CD4-positive, alpha-beta T cell treated with Interleukin-6 for 4 hours (primary cell): ENCODE measurements around the gene ZNF672.
"Not testable (repeated sequence)": the region's sequence is repeated elsewhere in the genome, so short reads cannot be mapped to it uniquely, and the experiment has no call there.

Experiments used
- DNase-seq: peaks from one replicate; pipeline ENCODE4 v3.0.0-alpha.2; 2020; ENCODE audit warnings: mixed read lengths

The ZNF672 gene

DNA sequence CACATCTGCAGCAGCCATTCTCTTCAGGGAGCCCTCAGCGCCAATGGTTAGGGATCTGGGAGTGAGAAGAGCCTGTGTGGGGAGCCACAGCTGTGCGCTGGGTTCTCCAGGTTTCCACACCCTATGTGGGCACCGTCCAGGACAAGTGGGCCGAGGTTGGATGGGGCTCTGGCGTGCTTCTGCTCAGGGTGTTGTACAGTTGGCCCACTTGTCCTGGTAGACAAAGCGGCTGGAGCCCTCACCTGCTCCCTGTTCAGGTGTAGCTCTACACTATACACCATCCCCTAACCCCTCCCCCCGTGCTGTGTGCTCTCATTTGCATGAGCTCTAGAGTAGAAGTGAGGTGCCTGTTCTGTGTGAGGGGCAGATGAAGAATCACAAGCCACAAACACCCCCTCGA is 24.5 kb upstream of the ZNF672 start:
- no peak for DNase-seq

DNA sequence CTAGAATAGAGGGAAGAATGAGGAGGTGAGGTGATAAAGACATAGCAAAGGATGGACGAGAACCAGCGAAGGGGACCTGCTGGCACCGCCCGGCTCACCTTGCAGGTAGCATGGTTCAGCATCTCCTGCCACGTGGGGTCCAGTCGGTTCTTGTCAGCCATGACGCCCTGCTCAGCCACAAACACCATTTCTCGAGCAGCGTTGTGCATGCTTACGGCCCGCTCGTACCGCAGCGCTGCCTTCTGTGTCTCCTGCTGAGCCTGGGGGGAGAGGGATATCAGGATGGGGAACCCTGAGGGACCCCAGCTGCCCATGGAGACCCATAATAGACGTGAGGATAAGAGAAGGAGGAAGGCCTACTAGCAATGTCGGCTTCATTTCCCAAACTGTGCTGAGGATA is 23.7 kb upstream of the ZNF672 start:
- no peak for DNase-seq

DNA sequence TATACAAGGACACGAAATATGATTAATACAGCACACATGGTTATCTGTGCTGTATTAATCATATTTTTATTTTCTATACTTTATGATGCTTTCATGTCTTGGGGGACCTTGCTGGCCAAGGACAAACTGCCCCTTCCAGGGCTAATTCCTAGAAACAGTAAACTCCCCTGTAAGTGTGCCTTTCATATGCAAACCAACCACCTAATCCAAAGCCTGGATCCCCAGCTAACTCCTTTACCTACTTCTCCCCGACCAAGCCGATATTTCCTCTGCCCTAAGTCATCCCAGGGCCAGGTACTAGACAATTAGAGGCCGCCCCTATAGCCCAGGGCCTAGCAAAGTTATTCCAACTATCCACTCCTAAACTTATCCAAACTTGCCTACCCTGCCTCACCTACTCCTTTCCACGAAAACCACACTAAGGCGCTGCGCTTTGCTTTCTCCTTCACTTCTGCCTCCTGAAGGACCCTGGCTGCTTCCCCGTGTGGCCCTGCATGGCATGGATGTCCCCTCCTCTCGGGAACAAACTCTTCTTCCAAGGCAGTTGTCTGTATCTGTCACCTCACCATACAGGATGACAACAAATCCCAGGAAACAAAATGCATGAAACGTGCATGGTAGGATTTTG is 22.5 kb upstream of the ZNF672 start:
- no peak for DNase-seq

DNA sequence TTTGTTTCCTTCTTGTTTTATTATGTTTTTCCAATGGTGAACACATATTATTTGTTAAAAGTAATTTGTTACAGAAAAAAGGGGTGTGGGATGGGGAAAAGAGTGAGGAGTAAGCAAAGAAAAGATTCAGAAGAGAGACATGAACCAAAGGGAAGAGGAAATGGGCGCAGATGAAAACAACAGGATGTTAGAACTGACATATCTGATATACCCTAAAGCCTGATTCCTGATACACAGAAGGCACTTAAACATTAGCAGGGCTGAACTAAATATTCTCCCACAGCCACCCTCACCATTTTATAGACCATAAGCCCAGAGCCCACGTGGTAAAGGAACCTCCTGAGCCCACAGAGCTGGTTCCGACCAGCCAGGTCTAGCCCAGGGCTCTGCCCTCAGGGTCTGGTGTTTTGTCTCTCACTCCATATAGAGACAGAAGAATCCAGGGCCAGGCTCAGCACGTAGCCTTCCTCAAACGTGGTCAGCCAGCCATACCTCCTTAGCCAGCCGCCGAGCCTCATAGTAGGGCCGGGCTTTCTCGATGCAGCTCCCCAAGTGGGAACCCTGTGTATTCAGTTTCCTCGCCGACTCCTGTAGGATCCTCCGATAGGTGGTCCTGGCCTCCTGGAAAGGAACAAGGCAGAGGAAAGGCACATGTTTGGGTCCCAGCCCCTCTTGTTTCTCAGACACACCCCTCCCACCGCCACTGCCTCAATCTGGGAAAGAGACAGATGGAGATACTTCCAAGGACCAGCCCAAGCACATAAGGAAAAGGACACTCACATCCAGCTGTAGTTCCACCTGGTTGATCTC is 21.8 kb upstream of the ZNF672 start:
- no peak for DNase-seq

DNA sequence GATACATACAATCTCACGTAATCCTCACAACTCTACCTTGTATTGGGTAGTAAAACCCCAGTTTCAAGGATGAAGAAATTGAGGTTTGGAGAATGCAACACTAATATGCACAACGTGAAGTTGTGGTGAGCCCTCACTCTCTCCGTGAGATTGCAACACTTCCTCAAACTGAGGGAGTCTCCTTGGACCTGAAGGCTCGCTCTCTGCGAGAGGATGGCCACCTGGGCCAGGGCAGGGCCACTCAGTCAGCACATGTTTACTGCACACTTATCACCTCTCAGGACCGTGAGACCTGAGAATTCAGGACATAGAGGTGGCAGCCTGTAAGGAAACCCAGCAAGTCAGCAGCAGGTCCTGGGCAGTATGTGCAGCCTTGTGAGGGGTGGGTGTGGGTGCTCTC is 21.0 kb upstream of the ZNF672 start:
- DNase-seq = no peak

DNA sequence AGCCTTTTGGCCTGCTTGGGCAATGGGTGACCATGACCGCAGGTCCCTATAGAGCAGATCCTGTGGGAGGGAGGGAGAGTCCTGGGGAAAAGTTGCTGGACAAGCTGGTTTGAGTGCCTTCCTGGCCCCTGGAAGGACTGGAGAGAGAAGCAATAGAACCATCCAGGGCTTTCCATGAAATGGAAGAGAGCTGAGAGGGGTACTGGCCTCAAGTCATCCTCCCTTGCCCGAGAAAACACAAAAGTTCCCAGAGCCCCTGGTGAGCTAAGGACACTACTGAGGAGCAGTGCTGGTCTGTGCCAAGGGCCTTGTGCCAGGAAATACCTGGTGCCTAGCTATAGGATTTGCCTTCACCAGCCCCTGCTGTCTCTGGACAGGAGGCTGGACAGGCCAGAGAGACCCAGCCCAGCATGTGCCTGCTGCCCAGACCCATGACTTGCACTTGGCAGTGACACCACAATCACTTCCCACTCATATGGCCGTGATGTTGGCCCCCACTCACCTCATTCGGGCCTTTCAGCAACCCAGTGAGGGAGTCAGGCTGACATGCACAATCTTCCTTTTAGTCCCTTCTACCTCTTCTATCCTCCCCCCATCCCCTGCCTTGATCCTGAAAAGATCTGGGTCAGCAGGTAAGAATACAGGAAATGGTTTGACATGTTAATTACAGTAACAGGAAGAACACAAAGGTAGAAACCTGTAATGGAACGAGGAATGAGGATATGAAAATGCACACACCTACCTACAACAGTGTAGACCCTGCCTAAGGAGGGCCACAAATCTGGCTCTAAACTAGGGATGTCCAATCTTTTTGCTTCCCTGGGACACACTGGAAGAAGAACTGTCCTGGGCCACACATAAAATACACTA is 19.3 kb upstream of the ZNF672 start:
- DNase-seq = no peak

DNA sequence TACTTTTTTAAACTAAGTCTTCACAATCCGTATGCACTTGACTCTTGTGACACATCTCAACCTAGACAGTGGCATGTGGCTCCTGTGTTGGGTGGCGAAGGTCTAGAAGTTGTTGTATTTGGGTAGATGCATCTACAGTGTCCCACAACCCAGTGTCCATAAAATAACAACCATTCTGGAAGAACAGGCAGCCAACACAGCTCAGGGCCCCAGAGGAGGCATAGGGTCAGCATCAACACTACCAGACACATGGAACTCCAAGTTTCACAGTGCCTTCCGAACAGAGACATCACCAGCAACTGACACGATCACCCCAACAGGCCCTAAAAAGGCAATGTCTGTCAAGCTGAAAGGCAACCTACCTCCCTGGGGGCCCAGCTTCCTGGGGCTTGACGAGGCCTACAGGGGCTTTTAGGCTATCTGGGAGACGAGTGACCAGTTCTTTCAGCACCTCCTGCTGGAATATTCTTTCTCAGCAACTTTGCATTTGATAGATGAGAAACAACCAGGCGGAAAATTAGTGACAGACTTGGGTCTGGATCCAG is 17.9 kb upstream of the ZNF672 start:
- DNase-seq = no peak

DNA sequence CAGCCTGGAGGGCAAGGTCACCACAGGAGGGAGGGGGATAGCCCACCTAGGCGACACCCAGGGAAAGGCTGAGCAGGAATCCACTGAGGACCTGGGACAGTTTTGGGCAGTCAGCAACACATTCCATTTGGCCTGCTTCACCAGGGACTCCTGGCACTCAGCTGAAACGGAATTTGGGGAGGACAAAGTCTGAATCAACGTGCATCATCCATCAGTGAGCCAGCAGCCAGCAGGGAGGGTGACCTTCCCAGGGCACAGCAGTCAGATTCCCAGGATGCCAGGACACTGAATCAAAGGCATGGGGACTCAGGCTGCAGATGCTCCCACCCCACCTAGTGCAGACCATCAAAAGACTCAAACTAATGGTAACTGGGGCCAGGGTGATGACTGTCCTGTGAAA is 16.9 kb upstream of the ZNF672 start:
- no peak for DNase-seq

DNA sequence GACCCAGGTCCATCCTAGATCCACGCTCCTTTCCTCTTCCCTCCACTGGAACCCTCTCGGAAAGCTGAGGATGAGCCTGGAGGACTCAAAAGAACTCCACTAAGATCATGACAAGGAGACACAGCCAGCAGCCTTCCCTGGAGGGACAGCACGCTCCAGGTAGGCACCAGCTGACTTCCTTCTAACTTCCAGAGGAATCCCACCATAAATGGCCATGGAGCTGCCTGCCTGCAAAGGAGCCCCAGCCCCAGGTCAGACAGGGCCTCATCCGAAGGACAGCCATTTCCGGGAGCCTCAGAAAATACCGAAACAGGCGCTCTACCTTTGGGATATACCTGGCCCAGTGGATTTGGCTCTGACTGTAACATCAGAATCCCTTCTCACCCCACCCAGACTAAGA is 16.4 kb upstream of the ZNF672 start:
- no peak for DNase-seq

DNA sequence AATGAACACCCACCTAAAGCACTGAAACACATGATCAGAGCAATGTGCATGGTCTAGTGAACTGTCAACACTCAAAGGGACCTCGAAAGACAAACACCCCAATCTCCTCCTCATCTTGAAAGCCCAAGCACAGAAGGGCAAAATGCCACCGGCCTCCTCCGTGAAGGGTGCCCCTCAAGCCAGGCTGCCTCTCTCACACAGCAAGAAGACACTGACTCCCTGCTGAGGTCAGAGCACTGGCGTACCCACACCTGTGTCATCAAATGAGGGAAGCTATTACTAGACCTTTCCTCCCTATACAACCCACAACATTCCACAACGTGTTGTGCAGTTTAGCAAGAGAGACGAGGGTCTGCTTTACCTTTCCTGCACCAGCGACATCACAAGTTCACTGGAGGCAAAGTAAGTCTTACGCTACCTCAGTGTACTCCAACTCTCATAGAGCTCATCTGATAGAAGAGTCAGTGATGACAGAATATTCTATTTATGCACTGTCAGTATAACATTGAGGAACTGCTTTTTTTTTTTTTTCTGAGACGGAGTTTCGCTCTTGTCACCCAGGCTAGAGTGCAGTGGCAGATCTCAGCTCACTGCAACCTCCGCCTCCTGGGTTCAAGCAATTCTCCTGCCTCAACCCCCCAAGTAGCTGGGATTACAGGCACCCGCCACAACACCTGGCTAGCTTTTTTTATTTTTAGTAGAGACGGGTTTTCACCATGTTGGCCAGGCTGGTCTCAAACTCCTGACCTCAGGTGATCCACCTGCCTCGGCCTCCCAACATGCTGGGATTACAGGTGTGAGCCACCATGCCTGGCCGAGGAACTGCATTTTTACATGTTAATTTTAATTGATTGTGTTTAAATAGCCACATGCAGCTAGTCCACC is 15.6 kb upstream of the ZNF672 start:
- DNase-seq = no peak

DNA sequence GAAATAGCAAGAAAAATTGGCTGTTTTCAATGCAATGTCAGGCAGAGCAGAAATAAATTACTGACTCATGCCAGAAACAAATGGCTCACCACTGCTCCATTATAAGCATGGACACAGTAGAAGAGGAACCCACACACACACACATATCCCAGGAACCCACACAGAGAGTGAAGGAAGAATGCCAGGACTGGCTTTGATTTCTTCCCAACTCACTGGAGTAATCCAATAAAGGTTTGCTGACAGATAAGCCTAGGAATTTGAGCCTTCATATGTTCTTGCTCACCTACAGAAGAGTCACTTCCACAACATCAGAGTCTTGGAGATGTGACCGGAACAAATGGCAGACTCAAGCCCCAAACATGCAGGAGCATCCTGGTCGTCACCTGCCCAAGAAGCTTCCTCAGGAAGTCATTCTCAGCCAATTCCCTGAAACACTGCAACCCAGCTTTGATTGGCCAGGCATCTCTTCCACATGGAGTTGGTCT is 14.5 kb upstream of the ZNF672 start:
- no peak for DNase-seq

DNA sequence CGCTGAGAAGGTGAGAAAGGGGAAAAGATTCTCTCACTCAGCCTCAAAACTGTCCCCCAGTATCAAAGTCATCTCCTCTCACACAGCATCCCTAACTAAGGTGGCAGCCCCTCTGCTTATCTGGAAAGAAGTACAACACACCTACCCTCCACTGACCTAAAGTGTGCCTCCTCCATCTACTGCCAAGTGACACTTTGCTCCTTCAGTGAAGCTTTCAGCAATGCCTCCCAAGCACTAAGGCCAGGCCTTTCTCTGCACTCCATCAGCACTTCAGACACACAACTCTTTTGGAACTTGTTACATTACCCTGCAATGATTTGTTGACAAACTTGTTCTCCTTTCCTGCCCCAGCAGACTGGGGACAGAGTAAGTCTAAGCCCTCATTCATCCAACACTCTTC is 13.7 kb upstream of the ZNF672 start:
- DNase-seq = no peak

DNA sequence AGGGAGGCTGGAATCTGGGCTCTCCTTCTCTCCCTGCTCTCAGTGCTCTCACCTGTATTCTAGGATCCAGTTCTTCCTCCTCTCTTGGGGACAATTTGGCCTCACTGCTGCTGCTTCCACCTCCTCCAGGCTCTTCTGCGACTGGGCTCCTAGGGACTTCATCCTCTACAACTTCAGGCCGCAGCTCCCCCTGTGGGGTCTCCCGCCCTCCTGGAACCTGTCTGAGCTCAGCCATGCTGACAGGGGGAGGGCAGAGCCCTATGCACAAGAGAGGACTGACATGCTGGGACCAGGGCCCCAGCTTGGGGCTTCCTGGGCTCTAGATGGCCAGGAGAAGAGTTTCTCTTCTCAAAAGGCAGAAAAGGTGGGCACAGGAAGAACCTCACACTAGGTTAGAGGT is 13.3 kb upstream of the ZNF672 start:
- no peak for DNase-seq

DNA sequence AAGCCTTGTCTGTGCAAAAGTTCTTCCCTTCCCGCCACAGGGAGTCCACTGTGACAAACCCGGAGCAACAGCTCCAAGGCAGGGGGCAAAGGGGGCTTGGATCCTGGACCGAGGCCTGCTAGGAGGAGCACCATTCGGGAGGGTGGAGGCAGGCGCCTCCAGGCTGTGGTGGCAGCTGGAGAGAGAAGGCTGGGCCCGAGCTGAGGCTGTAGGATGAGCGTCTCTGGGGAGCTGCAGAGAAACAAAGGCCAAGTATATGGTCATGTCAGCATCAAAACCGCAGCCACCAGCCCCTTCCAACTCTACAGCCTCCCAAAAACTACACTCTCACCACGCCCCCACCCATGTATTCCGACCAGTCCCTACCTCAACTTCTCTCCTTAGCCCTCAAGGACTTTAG is 12.9 kb upstream of the ZNF672 start:
- no peak for DNase-seq

DNA sequence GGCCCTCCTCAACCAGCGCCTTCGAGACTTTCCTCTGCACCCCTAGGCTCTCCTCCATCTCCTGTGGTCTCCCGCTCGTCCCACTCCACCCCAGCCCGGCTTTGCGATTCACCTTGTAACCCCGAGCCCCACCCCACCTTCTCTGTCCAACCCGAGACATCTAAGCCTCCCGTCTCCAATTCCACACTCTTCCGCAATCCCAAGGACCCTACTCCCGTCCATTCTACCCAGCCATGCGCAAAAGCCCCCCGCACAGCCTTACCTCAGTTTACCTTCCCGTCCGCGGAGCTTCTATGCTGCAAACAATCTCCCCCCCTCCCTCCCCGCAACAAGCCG is 12.5 kb upstream of the ZNF672 start:
- no peak for DNase-seq

DNA sequence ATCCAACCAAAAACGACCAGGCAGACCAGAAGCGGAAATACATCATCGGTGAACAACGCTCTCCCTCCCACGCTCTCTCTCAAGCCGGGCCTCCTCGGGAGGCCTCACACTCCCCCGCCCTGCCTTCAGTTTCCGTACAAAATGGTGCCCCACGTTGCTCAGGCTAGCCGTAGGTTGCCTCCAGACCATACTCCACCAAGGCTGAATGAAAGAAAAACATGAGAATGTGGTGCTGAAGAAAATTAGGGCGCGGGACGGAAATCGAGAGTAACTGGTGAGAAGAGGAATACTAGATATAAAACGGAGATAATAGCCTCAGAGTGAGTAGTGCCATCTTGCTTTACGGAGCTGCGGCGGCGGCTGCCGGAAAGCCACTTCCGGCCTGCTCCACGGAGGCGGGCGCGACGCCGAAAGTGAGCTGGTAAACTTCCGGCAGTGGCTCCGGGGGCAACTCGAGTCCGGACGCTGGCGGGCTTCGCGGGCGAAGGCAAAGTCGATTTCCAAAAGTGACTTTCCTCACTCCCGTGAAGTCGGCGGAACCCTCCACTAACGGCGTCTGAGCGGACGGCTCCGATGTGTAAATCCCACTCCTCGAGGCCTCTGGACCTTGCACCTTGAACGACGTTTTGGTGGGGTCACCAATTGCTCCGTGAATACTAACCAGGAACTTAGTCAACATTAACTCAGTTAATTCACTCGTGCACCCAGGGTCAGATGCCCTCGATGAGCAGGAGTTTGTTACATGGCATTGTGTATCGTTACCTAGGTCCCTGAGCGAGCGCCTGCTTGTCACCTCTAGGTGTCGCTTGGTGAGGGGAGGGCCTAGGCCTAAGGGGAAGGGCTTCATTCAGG is 11.9 kb upstream of the ZNF672 start, which contains the start of gene SH3BP5L:
Gene SH3BP5L, minus strand, starts transcription at position 7 of the 852 bp plus-strand sequence. CDS start 980 bp downstream, outside the sequence.
- DNase-seq = peak; percentile 91

DNA sequence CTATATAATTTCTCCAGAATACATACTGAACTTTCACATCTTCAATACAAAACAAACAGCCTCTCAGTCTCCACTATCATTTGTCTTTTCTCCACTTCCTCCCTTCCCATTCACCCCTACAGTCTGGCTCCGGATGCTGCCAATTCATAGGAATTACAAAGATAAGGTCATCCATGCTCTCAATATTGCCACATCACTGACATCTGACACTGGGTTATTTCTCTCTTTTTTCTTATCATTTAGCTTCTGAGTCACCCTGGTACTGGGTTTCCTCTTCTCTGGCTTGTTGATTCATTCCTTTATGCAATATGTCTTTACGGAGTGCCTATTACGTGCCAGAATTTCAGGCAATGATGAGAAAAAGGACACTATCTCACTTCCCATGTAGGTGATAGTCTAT is 9.2 kb upstream of the ZNF672 start:
- no peak for DNase-seq

DNA sequence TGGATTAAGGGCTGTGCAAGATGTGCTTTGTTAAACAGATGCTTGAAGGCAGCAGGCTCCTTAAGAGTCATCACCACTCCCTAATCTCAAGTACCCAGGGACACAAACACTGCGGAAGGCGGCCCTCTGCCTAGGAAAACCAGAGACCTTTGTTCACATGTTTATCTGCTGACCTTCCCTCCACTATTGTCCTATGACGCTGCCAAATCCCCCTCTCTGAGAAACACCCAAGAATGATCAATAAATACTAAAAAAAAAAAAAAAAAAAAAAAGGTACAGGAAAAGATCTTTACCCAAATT is 7.4 kb upstream of the ZNF672 start:
- DNase-seq = not testable (repeated sequence)

DNA sequence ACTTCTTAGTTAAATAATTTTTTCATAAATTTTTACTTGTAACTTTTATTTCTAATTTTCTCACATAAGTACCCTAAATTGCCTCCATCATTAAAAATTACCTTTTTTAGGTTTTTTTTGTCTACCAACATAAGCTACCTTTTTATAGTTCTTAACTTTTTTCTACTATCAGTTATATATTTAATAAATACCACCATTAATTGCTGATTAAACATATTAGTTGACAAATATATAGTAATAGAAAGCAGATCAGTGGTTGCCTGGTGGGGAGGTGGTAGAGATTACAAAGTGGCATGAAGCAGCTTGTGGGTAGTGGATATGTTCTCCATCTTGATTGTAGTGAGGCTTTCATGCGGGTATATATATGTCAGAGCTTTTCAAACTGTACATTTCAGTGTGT is 6.2 kb upstream of the ZNF672 start:
- no peak for DNase-seq

DNA sequence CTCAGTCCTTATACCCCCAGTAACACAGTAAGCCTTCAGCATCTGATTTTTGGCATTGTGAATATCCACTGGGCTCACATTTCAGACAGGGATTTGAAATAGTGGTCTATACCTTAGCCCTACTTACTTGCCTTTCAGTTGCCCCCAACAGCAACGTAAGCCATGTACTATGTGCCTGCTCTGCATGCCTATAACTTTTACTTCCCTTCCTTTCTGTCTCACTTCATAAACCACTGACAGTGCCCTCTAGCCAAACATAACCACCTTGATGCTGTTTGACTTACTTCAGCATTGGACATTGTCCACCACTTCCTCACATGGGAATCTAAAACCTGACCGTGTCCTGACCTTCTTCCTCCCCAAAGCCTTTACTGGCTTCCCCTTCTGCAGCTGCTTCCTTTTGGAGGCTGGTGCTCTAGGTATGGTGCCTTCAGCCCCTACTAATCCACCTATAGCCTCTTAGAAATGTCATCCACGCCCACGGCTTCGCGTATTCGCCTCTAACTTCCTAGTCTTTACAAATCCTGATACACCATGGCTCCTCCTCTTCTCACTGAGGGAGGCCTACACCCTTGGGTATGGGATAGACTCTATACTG is 3.6 kb upstream of the ZNF672 start:
- DNase-seq = no peak
